ENCODE data around the gene APBB2. TPM values are rescaled to one million over a fixed set of nuclear protein-coding genes. Genes with fewer than 3 reads are reported as not detected.

The APBB2 gene
- total RNA-seq, 1 experiment from 2014 or later, result 49.0 TPM

- Mint-ChIP-seq H3K9me3 (peaks cover 20% of the 10 kb centered on the region), H3K36me3 (peaks cover 8% of the 10 kb centered on the region), H3K4me1 (peaks cover 30% of the 10 kb centered on the region), H3K27me3 (ENCODE audit: low read depth) (no peaks in the 10 kb centered on the region), H3K4me3 (no peak overlapping the region), H3K27ac (0 out of 2 replicates have a peak overlapping the region, but pooled peaks have one; percentile 12)
- no peak for TF ChIP-seq TCF7 (CRISPR knock-in tag; IDR thresholded peaks at IDR 0.05; ENCODE audit: low read depth)
- TF ChIP-seq STAT6 (CRISPR knock-in tag; conservative IDR thresholded peaks at IDR 0.05; ENCODE audit: low read depth), result no peak
- no peak for TF ChIP-seq ZNF512 (CRISPR knock-in tag; IDR thresholded peaks at IDR 0.05; ENCODE audit: borderline replicate concordance)
- TF ChIP-seq ERG (CRISPR knock-in tag; IDR thresholded peaks at IDR 0.05), result no peak
- TF ChIP-seq MLX (CRISPR knock-in tag; IDR thresholded peaks at IDR 0.05), result no peak
- no peak for TF ChIP-seq CTCF (IDR thresholded peaks at IDR 0.05)
- no peak for TF ChIP-seq IRF2 (CRISPR knock-in tag; IDR thresholded peaks at IDR 0.05; ENCODE audit: borderline replicate concordance, low read depth)
- no peak for TF ChIP-seq USF2 (CRISPR knock-in tag; IDR thresholded peaks at IDR 0.05)
- TF ChIP-seq HMGXB4 (CRISPR knock-in tag; IDR thresholded peaks at IDR 0.05), result no peak
- ChIA-PET CTCF (interaction anchor here (0.6 to 1.4 kb wide), 3 partner anchors 14 to 255 kb away, joined by 3 to 4 read pairs (median 3); no protein-coding TSS in a partner anchor), POLR2A (no interaction called here)
- ATAC-seq (no peak), DNase-seq (ENCODE audit: low spot score) (no peak)
Measured at GRCh38 chr4:41179498-41180195, 34.7 kb downstream of the APBB2 start.
